HFFc6 (cell line): Measurements from ENCODE around the gene MAN1A1. TPM values are rescaled to one million over a fixed set of nuclear protein-coding genes. Genes with fewer than 3 reads are reported as not detected.

Experiments used
- DNase-seq: peaks from one replicate; pipeline ENCODE4 v3.0.0-alpha.2; 2018
- H3K27ac Mint-ChIP-seq: 2 replicates; pipeline ENCODE4 v1.8.0; 2020; ENCODE audit warnings: mild to moderate bottlenecking, mixed read lengths
- H3K27me3 Mint-ChIP-seq: 2 replicates; pipeline ENCODE4 v1.8.0; 2021; ENCODE audit warnings: mild to moderate bottlenecking, moderate library complexity, mixed read lengths; ENCODE audit not compliant: insufficient read depth
- H3K36me3 Mint-ChIP-seq: 2 replicates; pipeline ENCODE4 v1.8.0; 2021; ENCODE audit warnings: low read depth, mixed read lengths
- H3K4me1 Mint-ChIP-seq: 2 replicates; pipeline ENCODE4 v1.8.0; 2020; ENCODE audit warnings: low read depth, mixed read lengths
- H3K4me3 Mint-ChIP-seq: 2 replicates; pipeline ENCODE4 v1.8.0; 2020; ENCODE audit warnings: mild to moderate bottlenecking, moderate library complexity, mixed read lengths
- H3K9me3 Mint-ChIP-seq: 2 replicates; pipeline ENCODE4 v1.8.0; 2020; ENCODE audit warnings: mild to moderate bottlenecking, mixed read lengths
- total RNA-seq, 6 experiments: library from RNA; stranded (reverse); fragmentation: NEBNext Ultra II Directional; extraction: Animal tissue kit (Norgen Biotek cat#: 25700); gene quantifications; 2 replicates in 1 of 6; 3 replicates in 5 of 6; pipeline ENCODE4 v1.2.3, GENCODE V29; 2021
- TF ChIP-seq, protein P1 (sequence below): fragments of 200-600 bp; sonication (generic); IDR thresholded peaks from 2 replicates; pipeline ENCODE4 v1.5.0; 2021; ENCODE audit warnings: antibody characterized with exemption, mild to moderate bottlenecking

Gene MAN1A1
- total RNA-seq, 6 experiments from 2014 or later = 0.12 to 0.64 (median 0.16) TPM

DNA sequence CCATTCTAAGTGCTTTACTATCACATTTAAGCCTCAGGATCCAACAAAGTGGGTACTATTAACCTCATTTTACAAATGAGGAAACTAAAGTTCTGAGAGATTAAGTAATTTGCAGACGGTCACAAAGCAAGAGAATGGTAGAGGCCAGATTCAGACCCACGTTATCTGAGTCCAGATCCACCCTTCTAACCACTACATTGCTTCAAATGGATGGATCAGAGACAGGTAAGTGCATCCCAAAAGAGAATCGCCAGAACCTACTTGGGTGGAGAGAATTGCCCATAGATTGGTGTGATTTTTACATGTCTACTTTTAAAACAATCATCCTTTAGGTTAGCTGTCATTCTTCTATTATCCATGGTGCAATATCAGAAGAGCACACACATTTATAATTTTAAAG lies 7.1 kb downstream of the MAN1A1 start:
- H3K36me3 Mint-ChIP-seq = no peaks in the 10 kb centered on the region

DNA sequence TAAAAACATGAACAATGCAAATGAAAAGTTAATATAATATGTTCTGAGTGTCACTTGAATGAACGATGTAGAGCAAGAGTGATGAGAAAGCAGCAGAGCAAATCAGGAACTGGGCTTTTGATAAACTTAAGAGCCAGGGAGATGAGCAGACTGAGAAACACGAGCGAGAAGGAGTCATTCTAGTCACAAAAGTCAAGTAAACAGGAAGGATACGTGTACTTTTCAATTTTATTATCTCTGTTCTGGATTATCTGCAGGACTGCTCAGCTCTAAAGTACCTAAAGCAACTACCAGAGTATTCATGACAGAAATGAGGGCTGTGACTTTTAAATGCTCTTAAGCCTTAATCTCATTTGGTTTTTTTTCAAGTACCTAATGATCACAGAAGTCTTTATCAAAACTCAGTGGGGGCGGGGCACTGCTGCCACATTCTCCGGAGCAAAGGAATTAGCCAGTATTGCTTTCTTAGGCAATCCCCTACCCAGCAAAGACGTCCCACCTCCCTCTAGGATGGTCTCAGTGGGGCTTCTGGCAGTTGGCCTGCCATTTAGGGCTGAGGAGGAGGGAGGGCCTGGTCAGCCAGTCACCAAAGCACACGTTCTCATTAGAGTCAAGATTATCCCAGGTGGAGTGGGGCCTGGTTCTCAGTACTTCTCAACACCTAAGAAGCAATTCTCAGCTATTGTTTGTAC lies 8.6 kb downstream of the MAN1A1 start:
- Mint-ChIP-seq H3K9me3 (no peaks in the 10 kb centered on the region), H3K4me1 (no peaks in the 10 kb centered on the region), H3K36me3 (no peaks in the 10 kb centered on the region), H3K27ac (no peak overlapping the region), H3K27me3 (peaks cover 3% of the 10 kb centered on the region; the same call in 1 of the 2 replicates), H3K4me3 (no peak overlapping the region)
- DNase-seq = no peak
- TF ChIP-seq, protein P1, sequence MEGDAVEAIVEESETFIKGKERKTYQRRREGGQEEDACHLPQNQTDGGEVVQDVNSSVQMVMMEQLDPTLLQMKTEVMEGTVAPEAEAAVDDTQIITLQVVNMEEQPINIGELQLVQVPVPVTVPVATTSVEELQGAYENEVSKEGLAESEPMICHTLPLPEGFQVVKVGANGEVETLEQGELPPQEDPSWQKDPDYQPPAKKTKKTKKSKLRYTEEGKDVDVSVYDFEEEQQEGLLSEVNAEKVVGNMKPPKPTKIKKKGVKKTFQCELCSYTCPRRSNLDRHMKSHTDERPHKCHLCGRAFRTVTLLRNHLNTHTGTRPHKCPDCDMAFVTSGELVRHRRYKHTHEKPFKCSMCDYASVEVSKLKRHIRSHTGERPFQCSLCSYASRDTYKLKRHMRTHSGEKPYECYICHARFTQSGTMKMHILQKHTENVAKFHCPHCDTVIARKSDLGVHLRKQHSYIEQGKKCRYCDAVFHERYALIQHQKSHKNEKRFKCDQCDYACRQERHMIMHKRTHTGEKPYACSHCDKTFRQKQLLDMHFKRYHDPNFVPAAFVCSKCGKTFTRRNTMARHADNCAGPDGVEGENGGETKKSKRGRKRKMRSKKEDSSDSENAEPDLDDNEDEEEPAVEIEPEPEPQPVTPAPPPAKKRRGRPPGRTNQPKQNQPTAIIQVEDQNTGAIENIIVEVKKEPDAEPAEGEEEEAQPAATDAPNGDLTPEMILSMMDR = no peak

More for the DNA sequence above, 7.1 kb downstream of the MAN1A1 start:
- DNase-seq = no peak
- no peaks in the 10 kb centered on the region for H3K4me1 Mint-ChIP-seq
- H3K9me3 Mint-ChIP-seq = no peaks in the 10 kb centered on the region
- no peak overlapping the region for H3K4me3 Mint-ChIP-seq
- TF ChIP-seq, protein P1 = no peak
- H3K27me3 Mint-ChIP-seq = peaks cover 9% of the 10 kb centered on the region; the same call in 1 of the 2 replicates
- no peak overlapping the region for H3K27ac Mint-ChIP-seq

DNA sequence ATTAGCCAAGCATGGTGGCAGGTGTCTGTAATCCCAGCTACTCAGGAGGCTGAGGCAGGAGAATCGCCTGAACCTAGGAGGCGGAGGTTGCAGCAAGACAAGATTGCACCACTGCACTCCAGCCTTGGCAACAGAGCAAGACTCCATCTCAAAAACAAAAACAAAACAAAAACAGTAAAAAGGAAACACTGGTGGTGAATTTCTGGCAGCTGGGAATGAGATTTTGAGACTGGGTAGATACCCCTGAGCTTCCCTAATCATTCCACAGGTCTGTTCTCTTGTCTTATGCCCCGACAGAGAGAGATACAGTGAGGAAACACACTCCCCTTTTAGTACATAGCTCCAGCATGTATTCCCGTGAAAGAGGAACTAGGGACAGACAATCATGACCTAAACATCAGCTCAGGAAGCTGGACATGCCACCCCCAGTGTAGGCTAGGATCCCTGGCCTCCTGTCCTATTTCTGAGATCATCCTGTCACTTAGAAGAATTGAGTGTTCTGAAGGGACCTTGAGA lies 9.6 kb downstream of the MAN1A1 start:
- DNase-seq = no peak
- no peaks in the 10 kb centered on the region for H3K4me1 Mint-ChIP-seq
- no peak overlapping the region for H3K27ac Mint-ChIP-seq
- TF ChIP-seq, protein P1 = no peak
- no peaks in the 10 kb centered on the region for H3K9me3 Mint-ChIP-seq
- H3K36me3 Mint-ChIP-seq = no peaks in the 10 kb centered on the region
- no peak overlapping the region for H3K4me3 Mint-ChIP-seq
- peaks cover 2% of the 10 kb centered on the region; the same call in 1 of the 2 replicates for H3K27me3 Mint-ChIP-seq

DNA sequence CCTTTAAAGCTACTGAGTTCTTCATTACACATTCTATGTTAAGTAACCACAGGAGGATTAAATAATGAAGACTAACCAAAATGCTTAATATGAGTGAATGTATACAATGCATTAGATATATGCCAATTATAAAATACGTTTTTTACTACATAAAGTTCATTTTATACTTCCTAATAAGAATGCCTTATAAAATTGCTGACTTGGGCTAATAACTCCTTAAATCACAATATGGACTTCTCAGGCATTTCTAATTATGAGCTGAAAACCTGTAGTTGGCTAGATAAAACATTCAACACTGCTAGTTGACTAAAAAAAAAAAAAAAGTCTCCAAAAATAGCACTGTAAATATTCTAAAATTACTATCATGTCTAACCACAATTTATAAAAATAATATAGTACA lies 11.8 kb downstream of the MAN1A1 start:
- no peaks in the 10 kb centered on the region for H3K4me1 Mint-ChIP-seq
- TF ChIP-seq, protein P1 = no peak
- H3K36me3 Mint-ChIP-seq = no peaks in the 10 kb centered on the region
- H3K4me3 Mint-ChIP-seq = no peak overlapping the region
- H3K27ac Mint-ChIP-seq = no peak overlapping the region
- no peak for DNase-seq
- peaks cover 2% of the 10 kb centered on the region; the same call in 1 of the 2 replicates for H3K27me3 Mint-ChIP-seq
- H3K9me3 Mint-ChIP-seq = no peaks in the 10 kb centered on the region

DNA sequence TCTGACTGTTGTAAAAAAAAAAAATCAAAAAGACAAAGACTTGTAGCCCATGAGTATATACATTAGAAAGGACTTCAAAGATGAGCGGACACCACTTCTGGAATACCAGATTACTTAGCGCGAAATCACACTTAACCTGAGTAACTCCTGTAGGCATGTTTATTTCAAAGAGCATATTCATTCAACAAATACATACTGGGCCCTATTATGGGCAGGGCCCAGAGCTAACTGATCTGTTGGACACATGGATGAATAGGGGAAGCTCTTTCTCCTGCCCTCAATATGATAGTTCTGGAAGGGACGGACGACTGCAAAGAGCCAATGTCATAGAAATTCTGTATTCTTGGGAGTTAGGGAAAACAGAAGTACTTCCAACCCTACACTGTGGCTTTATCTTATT lies 12.3 kb downstream of the MAN1A1 start:
- Mint-ChIP-seq H3K4me3 (no peak overlapping the region), H3K9me3 (no peaks in the 10 kb centered on the region), H3K4me1 (no peaks in the 10 kb centered on the region), H3K27ac (no peak overlapping the region), H3K27me3 (no peaks in the 10 kb centered on the region; the same call in 1 of the 2 replicates), H3K36me3 (no peaks in the 10 kb centered on the region)
- no peak for DNase-seq
- TF ChIP-seq, protein P1 = no peak
